BJ (cell line): ENCODE results near the gene ELOF1. TPM values are rescaled to one million over a fixed set of nuclear protein-coding genes. Genes with fewer than 3 reads are reported as not detected.
A peak's percentile ranks its signal among the peaks of the same experiment; 100 is the strongest.

Experiments used
- CTCF ChIA-PET: fragments of 350-600 bp; formaldehyde crosslinking; extraction: SDS; loops from one replicate; lab custom pipeline; 2021; ENCODE audit warnings: antibody characterized with exemption, inconsistent platforms; lab: Yijun Ruan, JAX
- POLR2A ChIA-PET: fragments of 300-600 bp; sonication (Branson Sonifier 250); formaldehyde crosslinking; extraction: SDS; loops from one replicate; lab custom pipeline; 2021; ENCODE audit warnings: antibody characterized with exemption; lab: Charles Lee
- DNase-seq: peaks from one replicate; pipeline ENCODE4 v3.0.0-alpha.2; 2011; ENCODE audit warnings: low read depth
- H3K27me3 ChIP-seq: 2 replicates; pipeline ENCODE4 v1.6.0; 2011; ENCODE audit warnings: low read length; ENCODE audit not compliant: control insufficient read depth, insufficient read depth
- H3K36me3 ChIP-seq: 2 replicates; pipeline ENCODE4 v1.5.1; 2011; ENCODE audit warnings: low read length; ENCODE audit not compliant: control insufficient read depth, insufficient read depth
- H3K4me3 ChIP-seq: 2 replicates; pipeline ENCODE4 v1.5.1; 2011; ENCODE audit warnings: low read depth, mild to moderate bottlenecking, control low read depth, low read length
- polyA plus RNA-seq: library from polyadenylated mRNA; depleted of rRNA; stranded (reverse); fragments of >200 nt; gene quantifications from 2 replicates; pipeline ENCODE4 v1.2.3, GENCODE V29; 2011
- TF ChIP-seq, protein P1 (sequence below): IDR thresholded peaks from 2 replicates; pipeline ENCODE4 v1.5.1; 2011; ENCODE audit warnings: low read depth, mild to moderate bottlenecking, control low read depth, inconsistent platforms, low read length, moderate library complexity; ENCODE audit not compliant: insufficient read depth

The ELOF1 gene
- polyA plus RNA-seq, 1 experiment, result 83.9 TPM

- CTCF ChIA-PET, result interaction anchor here (1.0 to 1.6 kb wide), 3 partner anchors 19 to 43 kb away, joined by 3 to 8 read pairs (median 7); partner anchors contain the start of gene ELOF1
Observed at GRCh38 chr19:11539495-11540365, 19.3 kb downstream of the ELOF1 start.

DNA sequence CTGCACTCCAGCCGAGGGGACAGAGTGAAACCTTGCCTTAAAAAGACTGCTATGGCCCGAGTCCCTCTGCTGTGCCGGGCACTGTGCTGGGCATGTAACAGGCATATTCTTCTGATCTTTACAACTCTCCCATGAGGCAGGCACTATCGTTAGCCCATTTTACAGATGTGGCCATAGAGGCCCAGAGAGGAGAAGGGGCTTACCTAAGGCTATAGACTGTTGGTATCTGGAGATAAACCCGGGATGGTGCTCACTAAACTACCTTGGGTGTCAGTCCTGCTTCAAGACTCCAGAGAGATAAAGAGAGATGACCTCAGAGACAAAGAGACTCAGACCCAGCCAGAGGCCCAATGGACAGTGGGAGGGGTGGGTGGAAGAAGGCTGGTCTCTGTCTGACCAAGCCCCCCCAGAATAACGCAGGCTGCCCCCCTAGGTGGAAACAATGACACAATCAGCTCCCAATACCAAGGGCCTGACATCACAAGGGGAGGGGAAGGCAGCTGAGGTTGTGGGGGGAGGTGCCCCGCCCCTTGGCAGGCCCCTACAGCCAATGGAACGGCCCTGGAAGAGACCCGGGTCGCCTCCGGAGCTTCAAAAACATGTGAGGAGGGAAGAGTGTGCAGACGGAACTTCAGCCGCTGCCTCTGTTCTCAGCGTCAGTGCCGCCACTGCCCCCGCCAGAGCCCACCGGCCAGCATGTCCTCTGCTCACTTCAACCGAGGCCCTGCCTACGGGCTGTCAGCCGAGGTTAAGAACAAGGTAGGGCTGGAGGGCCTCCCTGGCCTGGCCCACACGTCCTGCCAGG, 20.6 kb downstream of the ELOF1 start, which contains the start of gene CNN1:
TSS of gene CNN1 (plus strand) at position 620 of the 805 bp plus-strand sequence. CDS start at position 697, 77 bp downstream.
- TF ChIP-seq, protein P1, sequence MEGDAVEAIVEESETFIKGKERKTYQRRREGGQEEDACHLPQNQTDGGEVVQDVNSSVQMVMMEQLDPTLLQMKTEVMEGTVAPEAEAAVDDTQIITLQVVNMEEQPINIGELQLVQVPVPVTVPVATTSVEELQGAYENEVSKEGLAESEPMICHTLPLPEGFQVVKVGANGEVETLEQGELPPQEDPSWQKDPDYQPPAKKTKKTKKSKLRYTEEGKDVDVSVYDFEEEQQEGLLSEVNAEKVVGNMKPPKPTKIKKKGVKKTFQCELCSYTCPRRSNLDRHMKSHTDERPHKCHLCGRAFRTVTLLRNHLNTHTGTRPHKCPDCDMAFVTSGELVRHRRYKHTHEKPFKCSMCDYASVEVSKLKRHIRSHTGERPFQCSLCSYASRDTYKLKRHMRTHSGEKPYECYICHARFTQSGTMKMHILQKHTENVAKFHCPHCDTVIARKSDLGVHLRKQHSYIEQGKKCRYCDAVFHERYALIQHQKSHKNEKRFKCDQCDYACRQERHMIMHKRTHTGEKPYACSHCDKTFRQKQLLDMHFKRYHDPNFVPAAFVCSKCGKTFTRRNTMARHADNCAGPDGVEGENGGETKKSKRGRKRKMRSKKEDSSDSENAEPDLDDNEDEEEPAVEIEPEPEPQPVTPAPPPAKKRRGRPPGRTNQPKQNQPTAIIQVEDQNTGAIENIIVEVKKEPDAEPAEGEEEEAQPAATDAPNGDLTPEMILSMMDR, result no peak
- ChIA-PET CTCF (interaction anchor here (0.6 to 1.6 kb wide), 4 partner anchors 15 to 41 kb away, joined by 3 to 8 read pairs (median 5); partner anchors contain the start of gene ELOF1), POLR2A (interaction anchor here (0.6 kb wide), 2 partner anchors 192 to 1685 kb away, joined by 5 to 9 read pairs; partner anchors contain the start of gene CCDC159)
- Histone ChIP-seq H3K27me3 (no peaks in the 10 kb centered on the region), H3K4me3 (peak within 1 kb of the TSS; percentile 42), H3K36me3 (no peaks in the 10 kb centered on the region)
- DNase-seq, result peak; percentile 51

More at GRCh38 chr19:11539495-11540365, 19.3 kb downstream of the ELOF1 start:
- POLR2A ChIA-PET, result no interaction called here
- TF ChIP-seq, protein P1, result no peak
- Histone ChIP-seq H3K27me3 (no peaks in the 10 kb centered on the region), H3K36me3 (no peaks in the 10 kb centered on the region), H3K4me3 (peak overlapping the region; percentile 42)
- no peak for DNase-seq

GRCh38 chr19:11535792-11536595, 23.0 kb downstream of the ELOF1 start:
- CTCF ChIA-PET, result interaction anchor here (0.6 to 2.0 kb wide), 11 partner anchors 10 to 629 kb away, joined by 3 to 17 read pairs (median 5); partner anchors contain the start of gene ELOF1
- DNase-seq, result peak; percentile 31
- no peaks in the 10 kb centered on the region for H3K27me3 ChIP-seq
- H3K4me3 ChIP-seq, result peak overlapping the region; percentile 32
- POLR2A ChIA-PET, result interaction anchor here (0.8 kb wide), 1 partner anchor 449 kb away, joined by 3 read pairs; no protein-coding TSS in a partner anchor
- TF ChIP-seq, protein P1, result peak; percentile 80
- H3K36me3 ChIP-seq, result no peaks in the 10 kb centered on the region

GRCh38 chr19:11534948-11535347, 24.1 kb downstream of the ELOF1 start:
- Histone ChIP-seq H3K27me3 (no peaks in the 10 kb centered on the region), H3K4me3 (no peak overlapping the region), H3K36me3 (no peaks in the 10 kb centered on the region)
- DNase-seq, result no peak
- ChIA-PET CTCF (interaction anchor here (1.2 kb wide), 2 partner anchors 16 to 33 kb away, joined by 3 read pairs; no protein-coding TSS in a partner anchor), POLR2A (no interaction called here)
- TF ChIP-seq, protein P1, result no peak
